ENCODE results near the gene PPFIBP1.
"Not testable (repeated sequence)": the region's sequence is repeated elsewhere in the genome, so short reads cannot be mapped to it uniquely, and the experiment has no call there.

The PPFIBP1 gene

DNA sequence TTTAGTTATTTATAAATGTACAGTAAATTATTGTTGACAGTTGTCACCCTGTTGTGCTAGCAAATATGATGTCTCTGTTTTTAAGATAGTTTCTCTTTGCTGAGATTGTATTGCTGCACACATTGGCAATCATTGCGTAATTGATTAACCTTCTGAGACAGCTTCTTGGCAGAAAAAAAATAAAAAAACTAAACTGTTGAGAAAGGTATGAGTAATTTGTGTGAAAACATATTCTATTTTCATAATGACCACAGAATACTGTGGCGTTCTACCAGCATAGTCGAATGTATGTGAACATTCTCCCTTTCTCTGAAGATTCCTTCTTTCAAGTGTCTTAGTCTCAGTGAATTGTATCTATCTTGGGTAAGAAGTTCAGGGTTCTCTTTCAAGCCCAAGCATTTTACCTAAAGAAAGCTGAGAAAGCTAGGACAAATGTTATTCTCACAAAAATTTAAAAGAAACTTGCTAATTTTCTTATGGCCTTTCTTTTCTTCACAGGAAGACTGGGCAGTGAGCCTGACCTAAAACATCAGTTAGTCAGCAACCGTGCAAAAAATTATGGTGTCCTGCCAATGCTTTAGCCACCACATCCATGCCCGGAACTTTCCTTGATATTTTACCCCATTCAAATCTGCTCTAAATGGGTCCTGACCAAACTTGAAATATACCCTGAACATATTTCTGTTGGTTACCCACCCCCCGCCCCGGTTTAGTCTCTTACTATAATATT is 103.3 kb downstream of the PPFIBP1 start:
- DNase-seq (ENCODE audit: low read depth, low spot score), result no peak

DNA sequence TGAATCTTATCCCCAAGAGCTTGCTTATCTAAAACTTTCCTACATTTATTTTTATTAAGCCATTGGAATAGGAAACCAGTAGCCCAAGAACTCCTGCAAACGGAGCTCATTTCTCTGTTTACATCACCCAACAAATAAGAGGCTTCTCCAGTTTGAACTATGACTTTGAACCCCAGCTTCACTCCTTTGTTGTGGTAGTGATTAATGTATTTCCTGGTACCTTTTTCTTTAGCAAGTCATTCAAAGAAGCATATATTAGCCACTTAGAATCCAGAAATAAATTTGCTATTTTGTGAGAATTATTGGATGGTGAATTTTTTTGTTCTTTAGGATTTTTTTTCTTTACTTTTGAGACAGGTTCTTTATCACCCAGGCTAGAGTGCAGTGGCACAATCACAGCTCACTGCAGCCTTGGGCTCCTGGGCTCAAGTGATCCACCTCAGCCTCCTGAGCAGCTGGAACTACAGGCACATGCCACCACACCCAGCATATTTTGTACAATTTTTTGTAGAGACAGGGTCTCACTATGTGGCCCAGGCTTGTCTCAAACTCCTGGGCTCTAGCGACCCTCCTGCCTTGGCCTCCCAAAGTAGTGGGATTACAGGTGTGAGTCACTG is 104.0 kb downstream of the PPFIBP1 start:
- not testable (repeated sequence) for DNase-seq (ENCODE audit: low read depth, low spot score)

DNA sequence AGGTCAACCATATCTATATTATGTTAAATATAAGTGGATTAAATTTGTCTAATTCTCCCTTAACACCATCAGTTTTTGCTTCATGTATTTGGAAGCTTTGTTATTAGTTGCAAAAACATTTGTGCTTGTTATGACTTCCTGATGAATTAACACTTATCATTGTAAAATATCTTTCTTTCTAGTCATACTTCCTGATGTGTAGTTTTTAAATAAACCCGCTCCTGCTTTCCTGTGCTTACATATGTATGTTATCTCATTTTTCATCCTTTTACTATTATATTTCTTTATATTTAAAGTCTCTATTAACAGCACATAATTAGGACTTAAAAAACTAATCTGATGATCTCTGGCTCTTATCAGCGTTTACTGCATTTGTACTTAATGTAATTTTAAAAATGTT is 106.2 kb downstream of the PPFIBP1 start:
- DNase-seq (ENCODE audit: low read depth, low spot score), result not testable (repeated sequence)

DNA sequence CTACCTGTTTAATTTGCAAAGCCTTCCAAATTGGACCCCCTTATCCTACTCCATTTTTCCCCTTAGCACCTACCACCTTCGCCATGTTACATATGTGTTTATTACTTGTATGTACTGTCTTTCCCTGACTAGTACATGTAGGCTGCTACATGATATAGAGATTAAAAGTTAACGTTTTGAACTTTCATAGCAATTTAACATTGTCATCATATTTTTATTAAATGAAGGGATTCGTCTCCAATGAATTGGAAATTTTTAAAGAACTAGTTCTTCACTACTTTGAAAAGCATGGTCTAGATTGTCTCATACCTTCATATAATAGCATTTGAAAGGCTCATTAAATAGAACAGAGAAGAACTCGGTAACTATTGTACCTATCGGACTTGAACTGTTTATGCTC is 107.4 kb downstream of the PPFIBP1 start:
- no peak for DNase-seq (ENCODE audit: low read depth, low spot score)

GRCh38 chr12:27631813-27632491 is 107.9 kb downstream of the PPFIBP1 start:
- no peak for DNase-seq (ENCODE audit: low read depth, low spot score)

GRCh38 chr12:27635349-27635972 is 111.5 kb downstream of the PPFIBP1 start:
- DNase-seq (ENCODE audit: low read depth, low spot score), result no peak

GRCh38 chr12:27636569-27636968 is 112.6 kb downstream of the PPFIBP1 start:
- not testable (repeated sequence) for DNase-seq (ENCODE audit: low read depth, low spot score)

GRCh38 chr12:27637524-27637923 is 113.5 kb downstream of the PPFIBP1 start:
- no peak for DNase-seq (ENCODE audit: low read depth, low spot score)

GRCh38 chr12:27639265-27639664 is 115.3 kb downstream of the PPFIBP1 start:
- DNase-seq (ENCODE audit: low read depth, low spot score), result no peak

- DNase-seq (ENCODE audit: low read depth, low spot score), result not testable (repeated sequence)
These were observed 116.7 kb downstream of the PPFIBP1 start for GRCh38 chr12:27640566-27641200.

DNA sequence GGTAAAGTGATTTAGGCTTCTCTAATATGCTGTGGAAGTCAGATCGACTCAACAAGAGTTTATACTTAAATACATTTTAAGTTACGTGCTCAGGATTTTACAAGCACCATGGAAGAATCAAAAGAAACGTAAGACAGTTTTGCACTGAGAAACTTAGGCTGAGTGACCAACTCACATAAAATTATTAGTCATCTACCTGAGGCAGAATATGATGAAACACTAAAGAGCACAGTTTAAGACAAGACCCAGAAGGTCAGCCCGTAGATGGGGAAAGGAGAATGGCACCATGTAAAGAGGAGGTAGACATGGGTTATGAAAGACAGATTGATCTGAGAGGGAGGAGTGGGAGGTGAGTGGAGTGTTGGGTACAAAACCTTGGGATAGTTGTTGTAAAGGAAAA is 118.4 kb downstream of the PPFIBP1 start:
- DNase-seq (ENCODE audit: low read depth, low spot score), result not testable (repeated sequence)

GRCh38 chr12:27642892-27643291 is 118.9 kb downstream of the PPFIBP1 start:
- DNase-seq (ENCODE audit: low read depth, low spot score), result not testable (repeated sequence)

GRCh38 chr12:27644158-27644845 is 120.3 kb downstream of the PPFIBP1 start:
- DNase-seq (ENCODE audit: low read depth, low spot score), result no peak

DNA sequence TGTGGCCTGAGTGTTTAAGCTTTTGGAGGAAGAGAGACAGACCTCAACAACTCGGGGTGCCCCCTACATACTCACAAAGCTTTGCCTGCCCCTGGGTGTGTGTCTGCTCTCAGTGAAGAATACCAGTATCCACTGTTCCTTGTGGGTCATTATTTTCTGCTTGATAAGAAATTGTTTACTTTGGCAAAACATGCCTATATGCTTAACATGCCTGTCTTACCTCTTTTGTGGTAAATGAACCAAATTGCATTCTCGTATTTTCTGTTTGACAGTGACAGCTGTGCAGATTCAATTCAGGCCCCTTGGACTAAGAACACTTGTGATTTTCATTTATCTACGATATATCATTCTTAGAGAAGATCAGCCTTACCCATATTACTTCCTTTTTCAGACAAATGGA is 121.7 kb downstream of the PPFIBP1 start:
- no peak for DNase-seq (ENCODE audit: low read depth, low spot score)

DNA sequence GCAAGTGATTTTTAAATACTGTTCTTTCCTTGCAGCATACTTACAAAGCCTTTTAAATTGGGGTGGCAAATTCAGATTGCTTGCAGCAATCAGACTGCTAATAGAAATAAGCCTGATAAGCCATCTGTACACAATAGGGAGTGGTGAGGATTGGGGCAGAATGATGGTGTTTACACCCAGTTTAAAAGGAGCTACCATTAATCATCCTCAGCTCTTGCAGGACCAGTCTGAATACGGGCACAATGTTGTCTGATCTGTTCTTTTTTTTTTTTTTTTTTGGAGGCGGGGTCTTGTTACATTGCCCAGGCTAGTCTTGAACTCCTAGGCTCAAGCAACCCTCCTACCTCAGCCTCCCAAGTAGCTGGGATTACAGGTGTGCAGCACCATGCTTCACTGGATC is 122.1 kb downstream of the PPFIBP1 start:
- DNase-seq (ENCODE audit: low read depth, low spot score), result no peak

- no peak for DNase-seq (ENCODE audit: low read depth, low spot score)
These were observed 126.0 kb downstream of the PPFIBP1 start for GRCh38 chr12:27650011-27650410.

GRCh38 chr12:27651201-27651600 is 127.2 kb downstream of the PPFIBP1 start:
- no peak for DNase-seq (ENCODE audit: low read depth, low spot score)

DNA sequence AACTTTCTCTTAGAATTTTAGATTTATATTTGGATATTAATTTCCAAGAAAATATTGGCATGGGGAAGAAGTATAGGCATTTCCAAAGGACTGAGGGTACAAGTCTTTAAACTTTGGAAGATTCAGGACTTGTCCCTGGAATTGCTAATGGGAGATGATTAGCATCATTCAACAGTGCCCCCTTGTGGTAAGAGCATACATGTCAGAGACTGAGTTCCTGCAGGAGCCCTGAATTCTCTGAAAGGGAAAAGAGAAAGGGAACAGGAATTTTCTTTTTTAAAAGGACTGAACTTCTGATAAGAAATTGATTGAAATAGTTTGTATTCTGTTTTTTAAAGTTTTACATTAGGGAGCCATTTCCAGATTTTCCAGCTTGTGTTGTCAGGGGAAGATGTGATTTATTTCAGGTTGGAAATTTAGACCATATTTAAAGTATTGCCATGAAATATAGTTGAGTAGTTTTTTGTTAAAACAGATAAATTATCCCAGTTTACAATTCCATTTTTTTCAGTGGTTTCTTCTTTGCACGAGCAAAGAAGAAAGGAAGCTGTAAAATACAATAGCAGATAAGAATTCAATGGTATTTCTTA is 128.3 kb downstream of the PPFIBP1 start:
- peak; percentile 31 for DNase-seq (ENCODE audit: low read depth, low spot score)

DNA sequence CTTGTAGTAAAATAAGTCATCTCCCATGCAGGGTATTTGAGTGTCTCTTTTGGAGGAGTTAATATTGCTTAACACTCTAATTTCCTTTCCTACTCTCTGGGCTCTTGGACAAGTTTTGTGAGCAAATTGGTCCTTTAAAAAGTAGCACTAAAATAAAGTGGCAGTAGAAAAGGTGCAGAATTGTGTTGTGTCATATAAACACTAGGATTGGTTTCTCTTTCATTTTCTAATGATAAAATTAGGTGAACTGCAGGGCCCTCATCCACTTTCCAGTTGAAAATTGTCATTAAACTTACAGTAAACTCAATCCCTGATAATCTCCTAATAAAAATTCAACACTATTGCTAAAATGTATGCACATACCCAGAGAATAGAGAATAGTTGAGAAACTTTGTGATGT is 129.7 kb downstream of the PPFIBP1 start:
- no peak for DNase-seq (ENCODE audit: low read depth, low spot score)

DNA sequence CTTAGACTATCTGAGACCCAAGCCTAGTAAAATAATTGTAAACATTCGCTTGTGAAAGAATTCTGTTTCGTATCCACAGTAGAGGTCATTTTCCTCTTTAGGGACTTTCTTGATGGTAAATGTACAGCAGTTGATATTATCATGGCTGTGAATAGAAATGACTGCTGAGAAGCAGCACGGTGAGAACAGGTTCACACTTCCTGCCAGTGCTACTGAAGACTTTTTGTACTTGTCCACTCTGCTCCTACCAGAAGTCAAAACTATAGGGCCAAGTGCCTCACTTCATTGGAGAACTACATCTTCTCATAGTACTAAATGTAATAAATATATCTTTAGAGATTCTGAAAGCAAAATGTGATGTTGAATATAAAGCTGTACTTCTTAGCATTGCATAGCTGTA is 131.5 kb downstream of the PPFIBP1 start:
- not testable (repeated sequence) for DNase-seq (ENCODE audit: low read depth, low spot score)

- DNase-seq (ENCODE audit: low read depth, low spot score), result no peak
These were observed 133.3 kb downstream of the PPFIBP1 start for GRCh38 chr12:27657296-27657695.
